Neutrophil (primary cell): ENCODE data around the gene PJA1.

Experiments used
- H3K27ac ChIP-seq: fragments of 200-600 bp; sonication (generic); 2 replicates; pipeline ENCODE4 v1.5.1; 2016; ENCODE audit warnings: mild to moderate bottlenecking, moderate library complexity
- H3K27me3 ChIP-seq: fragments of 200-600 bp; sonication (generic); 2 replicates; pipeline ENCODE4 v1.6.0; 2016; ENCODE audit warnings: mild to moderate bottlenecking
- H3K36me3 ChIP-seq: fragments of 200-600 bp; sonication (generic); 2 replicates; pipeline ENCODE4 v1.5.1; 2017
- H3K4me1 ChIP-seq, 2 experiments: fragments of 200-600 bp in 1 of 2; sonication (generic) in 1 of 2; 1 replicate in 1 of 2; 2 replicates in 1 of 2; pipeline versions ENCODE4 v1.5.1 to v1.6.1; 2013 to 2016; ENCODE audit warnings: low read depth in 1 of 2, low read length in 1 of 2, mild to moderate bottlenecking in 1 of 2, moderate library complexity in 1 of 2; ENCODE audit not compliant: control insufficient read depth in 1 of 2, insufficient read depth in 1 of 2
- H3K4me3 ChIP-seq, 2 experiments: fragments of 200-600 bp in 1 of 2; sonication (generic) in 1 of 2; 1 replicate in 1 of 2; 2 replicates in 1 of 2; pipeline ENCODE4 v1.5.1; 2013 to 2016; ENCODE audit warnings: low read depth in 1 of 2, low read length in 1 of 2, mild to moderate bottlenecking in 1 of 2, moderate library complexity in 1 of 2
- H3K9me3 ChIP-seq: fragments of 200-600 bp; sonication (generic); 2 replicates; pipeline ENCODE4 v1.5.1; 2016
- CTCF ChIP-seq: fragments of 200-600 bp; sonication (generic); IDR thresholded peaks from 2 replicates; pipeline ENCODE4 v1.5.1; 2016; ENCODE audit warnings: antibody characterized with exemption

PJA1 gene

GRCh38 chrX:69142788-69143469, 22.3 kb downstream of the PJA1 start:
- TF ChIP-seq CTCF = no peak
- Histone ChIP-seq H3K4me1 (no peaks in the 10 kb centered on the region), H3K27me3 (peaks cover 2% of the 10 kb centered on the region), H3K9me3 (no peaks in the 10 kb centered on the region), H3K36me3 (no peaks in the 10 kb centered on the region), H3K4me3 (no peak overlapping the region), H3K27ac (no peak overlapping the region)

- H3K27me3 ChIP-seq = peaks cover 23% of the 10 kb centered on the region
- H3K27ac ChIP-seq = no peak overlapping the region
- H3K4me1 ChIP-seq = no peaks in the 10 kb centered on the region
- H3K9me3 ChIP-seq = no peaks in the 10 kb centered on the region
- no peaks in the 10 kb centered on the region for H3K36me3 ChIP-seq
- TF ChIP-seq CTCF = no peak
- H3K4me3 ChIP-seq = no peak overlapping the region
Measured at GRCh38 chrX:69140837-69141236, 24.4 kb downstream of the PJA1 start.

GRCh38 chrX:69139516-69139915, 25.7 kb downstream of the PJA1 start:
- no peak for TF ChIP-seq CTCF
- H3K9me3 ChIP-seq = no peaks in the 10 kb centered on the region
- H3K4me3 ChIP-seq = no peak overlapping the region
- H3K4me1 ChIP-seq = no peaks in the 10 kb centered on the region
- H3K27me3 ChIP-seq = peaks cover 32% of the 10 kb centered on the region
- no peak overlapping the region for H3K27ac ChIP-seq
- H3K36me3 ChIP-seq = no peaks in the 10 kb centered on the region

- peaks cover 32% of the 10 kb centered on the region for H3K27me3 ChIP-seq
- H3K9me3 ChIP-seq = no peaks in the 10 kb centered on the region
- no peak overlapping the region for H3K27ac ChIP-seq
- TF ChIP-seq CTCF = no peak
- no peaks in the 10 kb centered on the region for H3K36me3 ChIP-seq
- no peak overlapping the region for H3K4me3 ChIP-seq
- H3K4me1 ChIP-seq = no peaks in the 10 kb centered on the region
Measured at GRCh38 chrX:69138512-69138911, 26.7 kb downstream of the PJA1 start.

GRCh38 chrX:69138118-69138390, 27.2 kb downstream of the PJA1 start:
- no peak overlapping the region for H3K27ac ChIP-seq
- H3K4me1 ChIP-seq = no peaks in the 10 kb centered on the region
- no peaks in the 10 kb centered on the region for H3K9me3 ChIP-seq
- H3K27me3 ChIP-seq = peaks cover 32% of the 10 kb centered on the region
- TF ChIP-seq CTCF = no peak
- H3K4me3 ChIP-seq = no peak overlapping the region
- H3K36me3 ChIP-seq = no peaks in the 10 kb centered on the region
